ENCODE measurements around the gene CLDN1. TPM values are rescaled to one million over a fixed set of nuclear protein-coding genes. Genes with fewer than 3 reads are reported as not detected.

CLDN1 gene
- total and polyA plus RNA-seq, 7 donors = 0.27 to 3.8 (median 0.46) TPM

- no peak overlapping the region for H3K4me3 ChIP-seq
- H3K9me3 ChIP-seq = no peaks in the 10 kb centered on the region
- WGBS, 2 donors = 6 to 13% methylated on average over 3 of the region's 3 CpGs
- no peaks in the 10 kb centered on the region for H3K36me3 ChIP-seq
- H3K4me1 ChIP-seq = peaks cover 0 to 5% (median 2%) of the 10 kb centered on the region in 4 donors
- DNase-seq = no peak
- intact Hi-C loops (cut with DNase I) = no loop called here
- H3K27me3 ChIP-seq = no peaks in the 10 kb centered on the region
- TF ChIP-seq EP300 (IDR thresholded peaks at IDR 0.05) (no peak), POLR2AphosphoS5 (IDR thresholded peaks at IDR 0.05) (no peak), POLR2A (IDR thresholded peaks at IDR 0.05) (no peak), CTCF (IDR thresholded peaks at IDR 0.05) (no peak)
- no peak overlapping the region for H3K27ac ChIP-seq
These were observed 20.7 kb downstream of the CLDN1 start for GRCh38 chr3:190301591-190301990.

- Histone ChIP-seq H3K36me3 (no peaks in the 10 kb centered on the region), H3K9me3 (no peaks in the 10 kb centered on the region), H3K4me1 (no peaks in the 10 kb centered on the region), H3K27me3 (no peaks in the 10 kb centered on the region), H3K4me3 (no peak overlapping the region), H3K27ac (no peak overlapping the region)
- 76 to 84% methylated on average over 4 of the region's 4 CpGs for WGBS, 2 donors
- no peak for DNase-seq
- intact Hi-C loops (cut with DNase I) = no loop called here
- no peak for TF ChIP-seq POLR2AphosphoS5 (IDR thresholded peaks at IDR 0.05)
- TF ChIP-seq POLR2A (IDR thresholded peaks at IDR 0.05) = no peak
- TF ChIP-seq EP300 (IDR thresholded peaks at IDR 0.05) = no peak
- TF ChIP-seq CTCF (IDR thresholded peaks at IDR 0.05) = no peak
These were observed 22.3 kb downstream of the CLDN1 start for GRCh38 chr3:190299969-190300368.

GRCh38 chr3:190294030-190294429, 28.2 kb downstream of the CLDN1 start:
- Histone ChIP-seq H3K27ac (no peak overlapping the region), H3K36me3 (no peaks in the 10 kb centered on the region), H3K4me1 (no peaks in the 10 kb centered on the region), H3K4me3 (no peak overlapping the region), H3K9me3 (no peaks in the 10 kb centered on the region), H3K27me3 (no peaks in the 10 kb centered on the region)
- intact Hi-C loops (cut with DNase I) = no loop called here
- TF ChIP-seq CTCF (IDR thresholded peaks at IDR 0.05) (no peak), POLR2AphosphoS5 (IDR thresholded peaks at IDR 0.05) (no peak), EP300 (IDR thresholded peaks at IDR 0.05) (no peak), POLR2A (IDR thresholded peaks at IDR 0.05) (no peak)
- DNase-seq = no peak

- no peaks in the 10 kb centered on the region for H3K36me3 ChIP-seq
- no peak overlapping the region for H3K27ac ChIP-seq
- intact Hi-C loops (cut with DNase I) = no loop called here
- H3K27me3 ChIP-seq = no peaks in the 10 kb centered on the region
- no peaks in the 10 kb centered on the region for H3K4me1 ChIP-seq
- WGBS, 2 donors = 91 to 92% methylated on average over 3 of the region's 3 CpGs
- DNase-seq = no peak
- H3K4me3 ChIP-seq = no peak overlapping the region
- TF ChIP-seq POLR2AphosphoS5 (IDR thresholded peaks at IDR 0.05) = no peak
- TF ChIP-seq EP300 (IDR thresholded peaks at IDR 0.05) = no peak
- TF ChIP-seq CTCF (IDR thresholded peaks at IDR 0.05) = no peak
- TF ChIP-seq POLR2A (IDR thresholded peaks at IDR 0.05) = no peak
- H3K9me3 ChIP-seq = no peaks in the 10 kb centered on the region
These were observed 28.6 kb downstream of the CLDN1 start for GRCh38 chr3:190293621-190294020.

- TF ChIP-seq POLR2A (IDR thresholded peaks at IDR 0.05) = no peak
- no peak for TF ChIP-seq POLR2AphosphoS5 (IDR thresholded peaks at IDR 0.05)
- no peak for TF ChIP-seq CTCF (IDR thresholded peaks at IDR 0.05)
- no peak for TF ChIP-seq EP300 (IDR thresholded peaks at IDR 0.05)
- Histone ChIP-seq H3K4me3 (no peak overlapping the region), H3K9me3 (no peaks in the 10 kb centered on the region), H3K27me3 (no peaks in the 10 kb centered on the region), H3K4me1 (no peaks in the 10 kb centered on the region), H3K27ac (no peak overlapping the region), H3K36me3 (no peaks in the 10 kb centered on the region)
- DNase-seq = no peak
- intact Hi-C loops (cut with DNase I) = no loop called here
- WGBS, 2 donors = 75 to 77% methylated on average over 3 of the region's 3 CpGs
These were observed 30.2 kb downstream of the CLDN1 start for GRCh38 chr3:190291994-190292584.
